Effector memory CD8-positive, alpha-beta T cell (primary cell): ENCODE data around the gene DSPP.
A peak's percentile ranks its signal among the peaks of the same experiment; 100 is the strongest.
"Not testable (repeated sequence)": the region's sequence is repeated elsewhere in the genome, so short reads cannot be mapped to it uniquely, and the experiment has no call there.

Source experiments
- ATAC-seq: fragments of 150-1000 bp; cut with Tn5 transposase; replicated peaks from 2 replicates; pipeline ENCODE4 v1.10.0; 2021; ENCODE audit warnings: mild to moderate bottlenecking, moderate library complexity
- DNase-seq, 3 experiments: peaks; one replicate each; pipeline ENCODE4 v3.0.0; 2021
- H3K27ac Mint-ChIP-seq, 2 donors: one replicate each; pipeline ENCODE4 v1.8.0; 2022; ENCODE audit warnings: mild to moderate bottlenecking in 2 of 2, mixed read lengths in 2 of 2, moderate library complexity in 2 of 2
- H3K27me3 Mint-ChIP-seq, 2 donors: one replicate each; pipeline ENCODE4 v1.8.0; 2022; ENCODE audit warnings: mixed read lengths in 2 of 2
- H3K36me3 Mint-ChIP-seq: one replicate; pipeline ENCODE4 v1.8.0; 2022; ENCODE audit warnings: mild to moderate bottlenecking, moderate library complexity, mixed read lengths; ENCODE audit not compliant: insufficient read depth
- H3K4me1 Mint-ChIP-seq, 2 donors: one replicate each; pipeline ENCODE4 v1.8.0; 2022; ENCODE audit warnings: low read depth in 2 of 2, mixed read lengths in 2 of 2
- H3K4me3 Mint-ChIP-seq, 2 donors: one replicate each; pipeline ENCODE4 v1.8.0; 2022; ENCODE audit warnings: mild to moderate bottlenecking in 2 of 2, mixed read lengths in 2 of 2, moderate library complexity in 2 of 2
- H3K9me3 Mint-ChIP-seq, 2 donors: one replicate each; pipeline ENCODE4 v1.8.0; 2022; ENCODE audit warnings: mixed read lengths in 2 of 2
- total RNA-seq, 9 experiments: gene quantifications; one replicate each; lab custom pipeline; 2026; lab: John Stamatoyannopoulos, UW

The DSPP gene
- total RNA-seq: 0 to 0.06 (median 0) reads per million in 9 experiments

DNA sequence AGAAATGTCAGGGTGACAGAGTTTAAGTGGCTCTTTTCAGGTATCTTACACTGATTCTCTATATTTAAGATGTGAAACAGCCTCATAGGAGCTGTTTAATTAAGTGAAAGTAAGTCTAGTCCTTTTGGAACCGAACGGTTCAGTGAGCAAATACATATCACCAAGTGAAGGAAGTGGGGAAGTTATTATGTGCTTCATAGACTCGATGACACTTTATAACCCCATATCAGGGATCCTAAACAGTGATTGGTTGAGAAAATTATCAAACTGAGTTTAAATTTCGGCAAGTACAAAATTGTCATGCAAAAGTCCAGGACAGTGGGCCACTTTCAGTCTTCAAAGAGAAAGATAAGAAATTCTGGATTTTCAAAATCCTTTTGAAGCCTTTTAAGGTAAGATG lies at the start of gene DSPP:
DSPP (plus strand) TSS at position 301 of the 400 bp plus-strand sequence. CDS start 2,380 bp downstream, outside the sequence.
- no peaks in the 10 kb centered on the region for H3K36me3 Mint-ChIP-seq
- DNase-seq (no peak), ATAC-seq (no peak)
- no peaks in the 10 kb centered on the region for H3K9me3 Mint-ChIP-seq
- H3K27me3 Mint-ChIP-seq: no peaks in the 10 kb centered on the region
- no peaks in the 10 kb centered on the region for H3K4me1 Mint-ChIP-seq
- no peak within 1 kb of the TSS for H3K4me3 Mint-ChIP-seq
- no peak within 1 kb of the TSS for H3K27ac Mint-ChIP-seq

DNA sequence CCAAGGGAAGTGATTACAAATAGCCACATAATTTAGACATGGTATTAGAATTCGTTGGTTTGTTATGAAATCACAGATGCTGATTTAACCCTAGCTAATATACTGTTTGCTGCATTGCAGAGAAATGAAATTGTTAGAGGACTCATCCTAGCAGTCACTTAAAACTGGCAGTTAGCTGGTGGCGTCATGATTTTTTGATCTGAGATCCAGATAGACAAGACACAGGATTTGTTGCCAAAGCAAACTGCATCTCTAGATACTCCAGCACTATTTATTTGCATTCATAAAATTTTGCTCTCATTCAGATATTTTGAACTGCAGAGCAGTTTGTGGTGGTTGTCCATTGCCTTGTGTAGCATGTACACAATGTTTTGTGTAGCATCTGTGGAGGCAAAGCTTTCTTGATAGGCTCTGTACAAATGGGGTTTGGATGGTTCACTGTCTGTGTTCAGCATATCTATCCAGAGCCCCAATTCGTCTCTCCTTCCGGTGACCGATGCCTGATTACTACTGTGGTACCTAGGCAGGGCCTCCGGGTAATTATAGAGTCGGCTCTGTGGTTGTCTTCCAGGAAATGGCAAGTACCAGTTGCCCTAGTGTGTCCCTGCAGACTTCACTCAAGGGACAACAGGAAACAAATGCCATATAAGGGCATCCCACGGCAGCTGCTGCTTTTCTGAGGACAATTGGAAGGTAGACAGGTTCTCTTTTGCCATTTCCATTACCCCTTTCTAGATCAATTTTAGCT lies 49.1 kb upstream of the DSPP start:
- no peaks in the 10 kb centered on the region for H3K27me3 Mint-ChIP-seq
- H3K4me3 Mint-ChIP-seq: peak overlapping the region; percentile 29 to 51
- no peak overlapping the region for H3K27ac Mint-ChIP-seq
- no peaks in the 10 kb centered on the region for H3K9me3 Mint-ChIP-seq
- peaks cover 3 to 6% of the 10 kb centered on the region in 2 donors for H3K4me1 Mint-ChIP-seq
- peak; percentile 14 to 20 (median 16) for DNase-seq
- no peaks in the 10 kb centered on the region for H3K36me3 Mint-ChIP-seq
- ATAC-seq: peak; percentile 97

DNA sequence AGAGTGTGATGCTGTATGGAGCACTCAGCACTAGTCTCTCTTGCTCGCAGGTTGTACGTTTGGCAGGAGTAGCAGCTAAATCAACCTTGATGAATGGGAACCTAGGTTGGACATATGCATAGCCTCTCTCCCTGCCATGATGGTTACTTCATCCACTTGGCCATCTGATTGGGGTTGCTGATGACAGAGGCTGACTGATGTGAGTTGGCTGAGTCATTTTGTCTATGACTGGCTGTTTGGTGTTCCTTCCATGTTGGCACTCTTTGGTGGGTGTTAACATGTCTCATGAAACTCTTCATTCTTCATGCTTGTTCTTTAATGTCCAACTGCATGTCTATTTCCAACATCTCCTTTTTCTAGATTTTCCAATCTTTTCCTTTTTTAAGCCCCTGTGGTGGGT lies 47.5 kb upstream of the DSPP start:
- H3K36me3 Mint-ChIP-seq: no peaks in the 10 kb centered on the region

DNA sequence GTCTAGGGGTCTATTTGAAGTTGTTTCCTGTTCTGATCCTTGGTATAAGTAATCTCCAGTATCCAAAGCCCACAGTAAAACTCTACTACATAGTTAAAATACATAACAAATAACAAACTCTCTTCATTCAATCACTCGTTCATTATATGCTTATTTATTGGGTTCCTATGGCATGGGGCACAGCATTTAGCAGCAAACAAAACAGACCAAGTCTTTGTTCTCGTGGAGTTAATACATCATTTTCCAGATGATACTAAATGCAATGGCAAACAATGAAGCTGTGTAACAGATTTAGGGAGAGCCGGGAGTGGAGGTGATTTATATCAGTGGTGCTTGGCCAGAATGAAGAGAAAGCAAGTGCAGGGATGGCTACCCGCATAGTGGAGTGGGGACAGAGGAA lies 42.6 kb upstream of the DSPP start:
- Mint-ChIP-seq H3K9me3 (no peaks in the 10 kb centered on the region), H3K4me3 (no peak overlapping the region), H3K36me3 (no peaks in the 10 kb centered on the region), H3K27ac (no peak overlapping the region), H3K4me1 (no peaks in the 10 kb centered on the region), H3K27me3 (peaks cover 15 to 22% of the 10 kb centered on the region in 2 donors)
- ATAC-seq (no peak), DNase-seq (no peak)

More for the DNA sequence above, 47.5 kb upstream of the DSPP start:
- Mint-ChIP-seq H3K27me3 (peaks cover 3 to 4% of the 10 kb centered on the region in 2 donors), H3K27ac (no peak overlapping the region), H3K4me1 (peaks cover 3 to 6% of the 10 kb centered on the region in 2 donors), H3K9me3 (no peaks in the 10 kb centered on the region), H3K4me3 (no peak overlapping the region)
- no peak for DNase-seq
- ATAC-seq: no peak

DNA sequence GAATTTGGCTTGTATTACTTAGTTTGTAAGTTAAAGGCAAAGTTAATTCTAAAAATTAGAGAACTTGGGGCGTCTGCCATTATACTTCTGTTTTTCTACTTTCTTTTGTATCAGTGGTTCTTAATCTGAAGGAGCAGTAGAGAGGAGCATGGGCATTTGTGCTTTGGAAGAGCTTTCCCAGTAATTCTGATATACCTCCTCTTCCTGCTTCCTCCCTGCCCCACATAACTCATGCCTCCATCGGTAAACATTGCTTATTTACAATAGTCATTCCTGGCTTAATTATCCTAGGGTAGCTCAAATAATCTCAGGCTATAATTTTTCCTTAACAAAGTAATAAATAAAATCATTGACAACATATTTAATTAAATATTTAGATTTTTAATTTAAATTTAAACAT lies 42.1 kb upstream of the DSPP start:
- no peaks in the 10 kb centered on the region for H3K4me1 Mint-ChIP-seq
- ATAC-seq: no peak
- no peak overlapping the region for H3K4me3 Mint-ChIP-seq
- H3K9me3 Mint-ChIP-seq: no peaks in the 10 kb centered on the region
- DNase-seq: no peak
- H3K27ac Mint-ChIP-seq: no peak overlapping the region
- H3K36me3 Mint-ChIP-seq: no peaks in the 10 kb centered on the region
- H3K27me3 Mint-ChIP-seq: peaks cover 18 to 28% of the 10 kb centered on the region in 2 donors

DNA sequence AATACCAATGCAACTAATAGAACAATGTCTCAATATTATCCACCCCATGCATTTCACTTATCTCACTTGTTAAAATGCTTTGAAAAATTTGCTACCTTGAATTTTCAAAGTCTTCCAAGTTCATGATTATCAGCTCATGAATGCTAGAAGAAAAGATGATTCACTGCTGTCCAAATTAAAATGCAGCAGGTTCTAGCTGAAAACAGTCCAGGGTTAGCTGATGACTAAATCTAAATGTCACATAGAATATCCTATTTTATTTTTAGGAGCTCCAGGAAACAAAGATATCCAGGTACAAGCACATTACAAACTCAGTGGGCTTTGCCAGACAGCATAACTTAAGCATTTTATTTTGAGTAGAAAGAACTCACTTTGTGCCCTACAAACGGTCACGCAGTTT lies 41.1 kb upstream of the DSPP start:
- no peaks in the 10 kb centered on the region for H3K36me3 Mint-ChIP-seq
- ATAC-seq (no peak), DNase-seq (no peak)
- H3K4me1 Mint-ChIP-seq: no peaks in the 10 kb centered on the region
- no peak overlapping the region for H3K27ac Mint-ChIP-seq
- H3K9me3 Mint-ChIP-seq: no peaks in the 10 kb centered on the region
- H3K27me3 Mint-ChIP-seq: peaks cover 23 to 35% of the 10 kb centered on the region in 2 donors
- H3K4me3 Mint-ChIP-seq: no peak overlapping the region

DNA sequence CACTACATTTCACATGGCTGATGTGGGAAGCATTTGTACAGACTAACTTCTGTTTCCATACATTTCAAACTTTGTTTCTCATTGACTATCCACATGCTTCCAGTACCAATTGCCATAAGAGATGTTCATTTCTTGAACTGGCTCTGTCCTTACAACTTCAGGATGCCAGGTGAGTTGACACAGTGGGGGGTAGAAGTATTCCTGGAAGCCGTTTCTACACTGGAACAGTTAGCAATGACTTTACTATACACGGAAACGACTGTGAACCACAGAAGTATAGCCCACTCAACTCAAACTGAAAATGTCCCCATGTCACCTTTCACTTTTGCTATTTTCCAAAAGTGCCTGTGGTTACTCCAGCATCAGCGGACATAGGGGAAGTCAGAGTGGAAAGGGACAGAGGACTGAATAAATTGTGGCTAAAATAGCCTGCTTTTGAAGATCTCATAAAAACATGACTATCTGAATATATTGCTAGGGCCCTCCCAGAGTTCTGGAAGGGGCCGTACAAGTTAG lies 38.0 kb upstream of the DSPP start:
- DNase-seq: no peak
- H3K9me3 Mint-ChIP-seq: no peaks in the 10 kb centered on the region
- no peak for ATAC-seq
- no peaks in the 10 kb centered on the region for H3K36me3 Mint-ChIP-seq
- peaks cover 28 to 54% of the 10 kb centered on the region in 2 donors for H3K27me3 Mint-ChIP-seq
- H3K27ac Mint-ChIP-seq: no peak overlapping the region
- no peak overlapping the region for H3K4me3 Mint-ChIP-seq
- H3K4me1 Mint-ChIP-seq: no peaks in the 10 kb centered on the region

DNA sequence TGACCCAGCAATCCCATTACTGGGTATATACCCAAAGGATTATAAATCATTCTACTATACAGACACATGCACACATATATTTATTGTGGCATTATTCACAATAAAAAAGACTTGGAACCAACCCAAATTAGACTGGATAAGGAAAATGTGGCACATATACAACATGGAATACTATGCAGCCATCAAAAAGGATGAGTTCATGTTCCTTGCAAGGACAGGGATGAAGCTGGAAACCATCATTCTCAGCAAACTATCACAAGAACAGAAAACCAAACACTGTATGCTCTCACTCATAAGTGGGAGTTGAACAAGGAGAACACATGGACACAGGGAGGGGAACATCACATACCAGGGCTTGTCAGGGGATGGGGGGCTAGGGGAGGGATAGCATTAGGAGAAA lies 34.0 kb upstream of the DSPP start:
- H3K4me1 Mint-ChIP-seq, H3K4me3 Mint-ChIP-seq, ATAC-seq, DNase-seq, H3K36me3 Mint-ChIP-seq, H3K9me3 Mint-ChIP-seq, H3K27ac Mint-ChIP-seq: not testable (repeated sequence)
- peaks cover 14 to 35% of the 10 kb centered on the region in 2 donors for H3K27me3 Mint-ChIP-seq

DNA sequence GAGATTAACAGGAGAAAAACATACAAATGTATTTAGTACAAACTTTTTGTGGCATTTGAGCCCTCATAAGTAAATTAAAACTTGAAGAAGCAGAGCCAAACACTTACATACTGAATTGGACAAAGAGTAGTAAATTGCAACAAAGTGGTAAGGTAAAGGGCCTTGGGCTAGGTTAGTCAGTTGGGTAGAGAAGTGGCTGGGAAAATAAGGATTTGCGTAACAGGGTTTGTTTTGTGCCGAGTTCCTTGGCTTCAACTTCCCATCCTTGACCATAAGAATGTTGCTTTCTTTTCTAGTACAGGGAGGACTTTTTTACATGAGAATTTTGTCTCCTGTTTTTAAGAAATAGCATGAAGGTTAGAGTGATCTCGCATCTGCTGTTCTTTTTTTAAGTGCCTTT lies 33.3 kb upstream of the DSPP start:
- DNase-seq: no peak
- no peaks in the 10 kb centered on the region for H3K4me1 Mint-ChIP-seq
- no peak overlapping the region for H3K4me3 Mint-ChIP-seq
- peaks cover 14 to 38% of the 10 kb centered on the region in 2 donors for H3K27me3 Mint-ChIP-seq
- ATAC-seq: no peak
- no peak overlapping the region for H3K27ac Mint-ChIP-seq
- H3K36me3 Mint-ChIP-seq: no peaks in the 10 kb centered on the region
- H3K9me3 Mint-ChIP-seq: no peaks in the 10 kb centered on the region

DNA sequence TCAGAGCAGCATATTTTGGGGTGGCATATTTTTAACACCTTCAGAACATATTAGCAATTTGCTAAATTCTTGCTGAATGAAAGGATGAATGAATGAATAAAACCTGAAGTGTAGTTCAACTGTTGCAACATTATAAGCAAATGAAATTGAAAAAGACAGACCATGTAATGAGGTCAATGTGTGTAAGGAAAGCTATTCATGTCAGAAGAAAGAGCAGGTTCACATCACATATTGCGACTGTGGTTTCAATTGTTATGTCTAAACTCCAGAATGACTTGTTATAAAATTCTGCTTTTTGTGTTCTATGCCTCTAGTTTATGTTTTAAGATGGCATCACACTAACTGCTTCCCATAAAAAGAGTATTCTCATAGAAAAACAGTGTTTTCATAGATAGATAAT lies 32.9 kb upstream of the DSPP start:
- H3K4me1 Mint-ChIP-seq: no peaks in the 10 kb centered on the region
- ATAC-seq (no peak), DNase-seq (no peak)
- H3K27ac Mint-ChIP-seq: no peak overlapping the region
- no peaks in the 10 kb centered on the region for H3K9me3 Mint-ChIP-seq
- no peaks in the 10 kb centered on the region for H3K36me3 Mint-ChIP-seq
- peaks cover 14 to 41% of the 10 kb centered on the region in 2 donors for H3K27me3 Mint-ChIP-seq
- no peak overlapping the region for H3K4me3 Mint-ChIP-seq

DNA sequence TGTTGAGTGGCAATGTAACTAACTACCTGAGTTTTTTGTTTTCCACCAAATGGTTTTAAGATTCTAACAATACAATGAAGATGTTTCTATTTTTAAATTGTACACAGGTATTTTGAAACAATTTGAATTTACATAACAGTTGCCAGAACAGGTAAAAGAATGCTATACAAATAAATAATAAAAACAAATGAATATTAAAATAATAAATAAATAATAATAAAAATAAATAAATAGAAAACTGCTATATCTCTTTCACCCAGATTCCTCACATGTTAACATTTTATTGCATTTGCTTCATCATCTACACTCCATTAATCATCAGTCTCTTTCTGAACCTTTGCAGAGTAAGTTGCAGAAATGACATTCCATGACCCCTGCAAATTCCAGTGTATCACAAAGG lies 32.3 kb upstream of the DSPP start:
- H3K36me3 Mint-ChIP-seq: no peaks in the 10 kb centered on the region
- no peaks in the 10 kb centered on the region for H3K4me1 Mint-ChIP-seq
- no peak overlapping the region for H3K27ac Mint-ChIP-seq
- DNase-seq (no peak), ATAC-seq (no peak)
- H3K27me3 Mint-ChIP-seq: peaks cover 10 to 36% of the 10 kb centered on the region in 2 donors
- no peaks in the 10 kb centered on the region for H3K9me3 Mint-ChIP-seq
- no peak overlapping the region for H3K4me3 Mint-ChIP-seq

DNA sequence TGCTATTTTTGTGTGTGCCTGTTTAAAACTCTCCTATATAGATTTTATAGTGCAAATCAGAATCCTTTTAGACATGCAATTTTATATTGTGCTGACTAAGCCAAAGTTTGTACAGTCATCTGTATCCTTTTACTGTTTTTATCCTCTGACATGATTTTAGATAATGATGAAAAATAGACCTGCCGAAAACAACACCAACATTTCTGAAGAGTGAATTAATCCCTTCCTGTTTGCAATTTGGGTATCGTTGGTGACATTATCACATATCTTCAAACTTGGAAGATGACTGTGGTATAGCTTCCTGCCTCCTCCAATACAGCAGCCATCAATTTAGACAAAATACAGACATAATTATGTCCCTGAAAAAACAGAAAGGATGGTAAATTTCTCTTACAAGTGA lies 28.9 kb upstream of the DSPP start:
- no peaks in the 10 kb centered on the region for H3K4me1 Mint-ChIP-seq
- no peak overlapping the region for H3K27ac Mint-ChIP-seq
- H3K36me3 Mint-ChIP-seq: no peaks in the 10 kb centered on the region
- no peak overlapping the region for H3K4me3 Mint-ChIP-seq
- DNase-seq (no peak), ATAC-seq (no peak)
- H3K27me3 Mint-ChIP-seq: peaks cover 0 to 15% of the 10 kb centered on the region in 2 donors
- H3K9me3 Mint-ChIP-seq: no peaks in the 10 kb centered on the region

DNA sequence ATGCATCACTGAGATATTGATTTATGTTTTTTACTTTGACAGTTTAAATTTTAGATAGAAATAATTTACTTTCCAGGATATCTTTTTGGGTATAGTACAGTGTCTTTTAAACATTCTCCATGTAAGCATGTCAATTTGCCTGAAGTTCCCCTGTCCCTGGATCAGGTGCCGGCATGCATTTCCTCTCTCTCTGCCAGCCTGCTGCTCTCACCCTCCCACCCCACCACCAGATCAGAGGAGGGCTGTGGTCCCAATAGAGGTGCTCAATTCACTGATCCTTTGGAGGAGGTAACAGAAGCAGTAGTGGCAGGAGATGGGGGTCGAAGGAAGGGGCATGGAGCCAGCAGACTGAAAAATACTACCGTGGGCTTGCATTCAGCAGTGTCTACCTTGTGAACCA lies 28.3 kb upstream of the DSPP start:
- Mint-ChIP-seq H3K4me1 (no peaks in the 10 kb centered on the region), H3K9me3 (no peaks in the 10 kb centered on the region), H3K4me3 (no peak overlapping the region), H3K36me3 (no peaks in the 10 kb centered on the region), H3K27ac (no peak overlapping the region), H3K27me3 (peaks cover 0 to 15% of the 10 kb centered on the region in 2 donors)
- DNase-seq (no peak), ATAC-seq (no peak)

DNA sequence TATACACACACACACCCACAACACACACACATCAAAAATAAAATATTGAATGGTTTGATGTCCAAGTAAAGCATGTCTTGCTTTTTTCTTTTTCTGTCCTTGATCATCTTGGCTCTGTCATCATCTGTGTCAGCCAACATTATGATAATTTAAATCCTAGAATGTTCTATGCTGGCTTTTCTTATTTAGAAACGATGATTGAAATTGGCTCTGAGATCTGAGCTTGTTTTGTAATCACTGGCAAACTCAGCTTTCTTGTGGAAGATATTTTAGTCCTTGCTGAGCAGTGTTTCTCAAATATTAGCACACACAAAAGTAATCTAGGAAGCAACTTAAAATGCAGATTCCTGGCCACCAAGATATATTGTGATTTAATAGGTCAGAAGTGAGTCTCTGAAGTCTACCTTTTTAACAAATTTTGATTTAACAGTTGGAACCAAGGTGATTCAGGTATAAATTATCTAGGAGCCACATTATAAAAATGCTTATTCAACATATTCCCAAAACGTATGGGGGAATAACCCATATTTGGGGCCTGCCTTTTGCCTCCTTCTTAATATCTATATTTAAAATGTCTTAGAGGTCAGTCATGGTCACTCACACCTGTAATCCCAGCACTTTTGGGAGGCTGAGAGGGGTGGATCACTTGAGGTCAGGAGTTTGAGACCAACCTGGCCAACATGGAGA lies 24.0 kb upstream of the DSPP start:
- Mint-ChIP-seq H3K4me1 (no peaks in the 10 kb centered on the region), H3K36me3 (no peaks in the 10 kb centered on the region)
- ATAC-seq: no peak

More for the DNA sequence above, 24.0 kb upstream of the DSPP start:
- Mint-ChIP-seq H3K4me3 (no peak overlapping the region), H3K27me3 (peaks cover 0 to 22% of the 10 kb centered on the region in 2 donors), H3K27ac (no peak overlapping the region), H3K9me3 (no peaks in the 10 kb centered on the region)
- no peak for DNase-seq
